GM12872 (cell line): ENCODE measurements around the gene NPR3.

Source experiments
- CTCF ChIP-seq: IDR thresholded peaks from 3 replicates; pipeline ENCODE4 v1.5.1; 2011; ENCODE audit warnings: low read depth, mild to moderate bottlenecking, low read length, moderate library complexity; ENCODE audit not compliant: insufficient read depth

NPR3 gene

GRCh38 chr5:32767948-32768467, 56.9 kb downstream of the NPR3 start:
- TF ChIP-seq CTCF, result no peak

GRCh38 chr5:32769711-32770110, 58.6 kb downstream of the NPR3 start:
- TF ChIP-seq CTCF, result no peak

- TF ChIP-seq CTCF, result no peak
These were observed 59.3 kb downstream of the NPR3 start for GRCh38 chr5:32770444-32770843.

- TF ChIP-seq CTCF, result no peak
These were observed 59.9 kb downstream of the NPR3 start for GRCh38 chr5:32771037-32771436.

- no peak for TF ChIP-seq CTCF
These were observed 62.8 kb downstream of the NPR3 start for GRCh38 chr5:32773944-32774343.

GRCh38 chr5:32776200-32776599, 65.1 kb downstream of the NPR3 start:
- no peak for TF ChIP-seq CTCF

GRCh38 chr5:32777222-32777621, 66.1 kb downstream of the NPR3 start:
- TF ChIP-seq CTCF, result no peak

- no peak for TF ChIP-seq CTCF
These were observed 66.6 kb downstream of the NPR3 start for GRCh38 chr5:32777733-32778132.
